SK-N-SH (cell line): Measurements from ENCODE around the gene DCAF8L2. TPM values are rescaled to one million over a fixed set of nuclear protein-coding genes. Genes with fewer than 3 reads are reported as not detected.

Experiments
- CTCF ChIA-PET: fragments of 300-600, 350-600 bp; formaldehyde crosslinking; extraction: SDS; loops from one replicate; lab custom pipeline; 2021; lab: Yijun Ruan, JAX
- POLR2A ChIA-PET: fragments of 350-600 bp; sonication (Branson Sonifier 250); formaldehyde crosslinking; extraction: SDS; loops from one replicate; lab custom pipeline; 2020; ENCODE audit warnings: antibody characterized with exemption, inconsistent platforms; lab: Yijun Ruan, JAX
- DNase-seq: peaks from one replicate; pipeline ENCODE4 v3.0.0; 2012
- H2AFZ ChIP-seq: fragments of 200-600 bp; sonication (generic); 2 replicates; pipeline ENCODE4 v1.8.1; 2016; ENCODE audit warnings: antibody characterized with exemption, mild to moderate bottlenecking, low read depth
- H3F3A ChIP-seq: fragments of 200-600 bp; sonication (generic); replicated peaks from 2 replicates; pipeline ENCODE3; 2016; ENCODE audit warnings: antibody characterized with exemption, mild to moderate bottlenecking; ENCODE audit not compliant: insufficient read depth
- H3K27ac ChIP-seq, 2 experiments: fragments of 200-500 bp in 1 of 2; fragments of 200-600 bp in 1 of 2; sonication (Bioruptor generic) in 1 of 2; sonication (generic), shearing (Covaris generic) in 1 of 2; 2 replicates each; pipeline versions ENCODE4 v1.5.1 to v1.6.1; 2014 to 2016; ENCODE audit warnings: low read depth in 2 of 2, inconsistent platforms in 1 of 2, low read length in 1 of 2, mild to moderate bottlenecking in 1 of 2, mixed read lengths in 1 of 2
- H3K27me3 ChIP-seq: fragments of 200-600 bp; sonication (generic), shearing (Covaris generic); 2 replicates; pipeline ENCODE4 v1.6.1; 2016; ENCODE audit warnings: mixed run types; ENCODE audit not compliant: insufficient read depth
- H3K36me3 ChIP-seq, 2 experiments: fragments of 200-500 bp in 1 of 2; fragments of 200-600 bp in 1 of 2; sonication (Bioruptor generic) in 1 of 2; sonication (generic) in 1 of 2; replicated peaks in 1 of 2; 2 replicates each; pipeline versions ENCODE3 to v1.5.1; 2014 to 2016; ENCODE audit warnings: low read length in 1 of 2, mild to moderate bottlenecking in 1 of 2; ENCODE audit not compliant: insufficient read depth in 2 of 2, control insufficient read depth in 1 of 2
- H3K4me1 ChIP-seq, 2 experiments: fragments of 200-500 bp in 1 of 2; fragments of 200-600 bp in 1 of 2; sonication (Bioruptor generic) in 1 of 2; sonication (generic), shearing (Covaris generic) in 1 of 2; 2 replicates each; pipeline versions ENCODE4 v1.5.1 to v1.6.1; 2014 to 2016; ENCODE audit warnings: low read depth in 1 of 2, low read length in 1 of 2, mixed run types in 1 of 2; ENCODE audit not compliant: insufficient read depth in 2 of 2, control insufficient read depth in 1 of 2
- H3K4me2 ChIP-seq: fragments of 200-600 bp; sonication (generic), shearing (Covaris generic); 2 replicates; pipeline ENCODE4 v1.6.1; 2017; ENCODE audit warnings: mixed run types
- H3K4me3 ChIP-seq, 2 experiments: fragments of 200-500 bp in 1 of 2; fragments of 200-600 bp in 1 of 2; sonication (Bioruptor generic) in 1 of 2; sonication (generic), shearing (Covaris generic) in 1 of 2; 2 replicates each; pipeline versions ENCODE4 v1.5.1 to v1.8.1; 2014 to 2016; ENCODE audit warnings: low read depth in 2 of 2, inconsistent platforms in 1 of 2, low read length in 1 of 2, mild to moderate bottlenecking in 1 of 2, mixed read lengths in 1 of 2, moderate library complexity in 1 of 2
- H3K79me2 ChIP-seq: fragments of 200-600 bp; sonication (generic); 2 replicates; pipeline ENCODE4 v1.8.1; 2017; ENCODE audit warnings: mild to moderate bottlenecking; ENCODE audit not compliant: insufficient read depth
- H3K9ac ChIP-seq: fragments of 200-600 bp; sonication (generic); 2 replicates; pipeline ENCODE4 v1.6.1; 2017; ENCODE audit warnings: mixed run types
- H3K9me2 ChIP-seq: fragments of 200-600 bp; sonication (generic); 2 replicates; pipeline ENCODE4 v1.6.1; 2017; ENCODE audit warnings: mixed run types
- H3K9me3 ChIP-seq: fragments of 200-600 bp; sonication (generic); 2 replicates; pipeline ENCODE4 v1.6.1; 2017; ENCODE audit warnings: mixed run types, mild to moderate bottlenecking, moderate library complexity
- H4K20me1 ChIP-seq: fragments of 200-600 bp; sonication (generic); 2 replicates; pipeline ENCODE4 v1.6.1; 2017; ENCODE audit warnings: mild to moderate bottlenecking, mixed run types; ENCODE audit not compliant: insufficient read depth
- EP300 ChIP-seq, 2 experiments: IDR thresholded peaks; 2 replicates each; pipeline versions ENCODE4 v1.4.0 to v1.6.1; 2012; ENCODE audit warnings: borderline replicate concordance in 1 of 2, low read depth in 1 of 2, low read length in 1 of 2
- FOXM1 ChIP-seq: IDR thresholded peaks from 2 replicates; pipeline ENCODE4 v1.4.0; 2012; ENCODE audit warnings: low read depth, mild to moderate bottlenecking
- GATA2 ChIP-seq: sonication (generic); formaldehyde crosslinking; IDR thresholded peaks from 2 replicates; pipeline ENCODE4 v1.5.0; 2020; ENCODE audit warnings: mild to moderate bottlenecking, missing genetic modification reagents
- MAX ChIP-seq: IDR thresholded peaks from 2 replicates; pipeline ENCODE4 v1.4.0; 2012; ENCODE audit warnings: low read depth
- MEF2A ChIP-seq: IDR thresholded peaks from 2 replicates; pipeline ENCODE4 v1.4.0; 2012; ENCODE audit warnings: low read depth, borderline replicate concordance
- MXI1 ChIP-seq: IDR thresholded peaks from 2 replicates; pipeline ENCODE4 v1.6.1; 2012; ENCODE audit warnings: mild to moderate bottlenecking, low read depth, low read length, improper control_type of control experiment
- NRF1 ChIP-seq: IDR thresholded peaks from 2 replicates; pipeline ENCODE4 v1.6.1; 2012; ENCODE audit warnings: low read depth, mild to moderate bottlenecking, low read length
- POLR2AphosphoS5 ChIP-seq: IDR thresholded peaks from 2 replicates; pipeline ENCODE4 v1.6.1; 2012; ENCODE audit warnings: low read depth, low read length
- RAD21 ChIP-seq: IDR thresholded peaks from 2 replicates; pipeline ENCODE4 v1.6.1; 2012; ENCODE audit warnings: mild to moderate bottlenecking, low read length
- RXRA ChIP-seq: IDR thresholded peaks from 2 replicates; pipeline ENCODE4 v1.4.0; 2012; ENCODE audit warnings: low read depth, mild to moderate bottlenecking, borderline replicate concordance
- SIN3A ChIP-seq: IDR thresholded peaks from 2 replicates; pipeline ENCODE4 v1.6.1; 2012; ENCODE audit warnings: low read depth, mild to moderate bottlenecking, low read length, moderate library complexity, borderline replicate concordance
- TCF12 ChIP-seq: IDR thresholded peaks from 2 replicates; pipeline ENCODE4 v1.4.0; 2012
- USF2 ChIP-seq: fragments of 150-350 bp; IDR thresholded peaks from 2 replicates; pipeline ENCODE4 v1.6.1; 2017; ENCODE audit warnings: antibody characterized with exemption, low read length, low read depth, borderline replicate concordance
- YY1 ChIP-seq: IDR thresholded peaks from 2 replicates; pipeline ENCODE4 v1.4.0; 2012; ENCODE audit warnings: low read depth, mild to moderate bottlenecking
- WGBS: methylation state at CpG from one replicate; pipeline ENCODE4 v1.1.6; 2017; ENCODE audit warnings: low lambda C conversion rate; 5-methylcytosine and 5-hydroxymethylcytosine counted together
- polyA plus RNA-seq, 3 experiments: library from polyadenylated mRNA; depleted of rRNA; stranded (reverse); fragments of >200 nt; gene quantifications; 2 replicates each; pipeline ENCODE4 v1.2.3, GENCODE V29; 2012

DCAF8L2 gene
- polyA plus RNA-seq, 1 of the 3 experiments (the other 2 are of a cell fraction), result 0.33 TPM

GRCh38 chrX:27583976-27584375 is 6.2 kb upstream of the DCAF8L2 start:
- H3K4me3 ChIP-seq, result no peak overlapping the region
- H3F3A ChIP-seq, result no peaks in the 10 kb centered on the region
- H3K36me3 ChIP-seq, result no peaks in the 10 kb centered on the region
- no peak overlapping the region for H2AFZ ChIP-seq
- ChIA-PET POLR2A (no interaction called here), CTCF (no interaction called here)
- no peaks in the 10 kb centered on the region for H3K9me3 ChIP-seq
- no peaks in the 10 kb centered on the region for H4K20me1 ChIP-seq
- H3K9ac ChIP-seq, result no peak overlapping the region
- no peaks in the 10 kb centered on the region for H3K4me1 ChIP-seq
- H3K27me3 ChIP-seq, result no peaks in the 10 kb centered on the region
- 24% methylated on average over 1 of the region's 1 CpG for WGBS
- H3K79me2 ChIP-seq, result no peaks in the 10 kb centered on the region
- H3K9me2 ChIP-seq, result no peaks in the 10 kb centered on the region
- TF ChIP-seq SIN3A (no peak), GATA2 (CRISPR knock-in tag) (no peak), MXI1 (no peak), MEF2A (no peak), RAD21 (no peak), NRF1 (no peak), POLR2AphosphoS5 (no peak), EP300 (IDR thresholded peaks at IDR 0.05; ENCODE audit: borderline replicate concordance in 1 of 2, low read depth in 1 of 2, low read length in 1 of 2) (no peak), FOXM1 (no peak)
- no peak overlapping the region for H3K4me2 ChIP-seq
- no peak for DNase-seq
- no peak overlapping the region for H3K27ac ChIP-seq

GRCh38 chrX:27591938-27592337 is 1.8 kb downstream of the DCAF8L2 start:
- Histone ChIP-seq H3K4me3 (no peak overlapping the region), H3K4me1 (no peaks in the 10 kb centered on the region), H2AFZ (no peak overlapping the region), H3K9me2 (no peaks in the 10 kb centered on the region), H3K27me3 (no peaks in the 10 kb centered on the region), H3K9me3 (no peaks in the 10 kb centered on the region), H3F3A (no peaks in the 10 kb centered on the region), H3K9ac (no peak overlapping the region), H3K79me2 (no peaks in the 10 kb centered on the region), H3K4me2 (no peak overlapping the region), H3K27ac (no peak overlapping the region), H3K36me3 (no peaks in the 10 kb centered on the region), H4K20me1 (0 out of 2 replicates have a peak, but pooled peaks cover 3% of the 10 kb centered on the region)
- no peak for DNase-seq
- TF ChIP-seq YY1, result no peak
- POLR2A ChIA-PET, result no interaction called here
- WGBS, result 7% methylated on average over 12 of the region's 15 CpGs
- CTCF ChIA-PET, result no interaction called here

- no peaks in the 10 kb centered on the region for H3K9me2 ChIP-seq
- ChIA-PET POLR2A (no interaction called here), CTCF (no interaction called here)
- no peaks in the 10 kb centered on the region for H3K36me3 ChIP-seq
- no peak overlapping the region for H3K27ac ChIP-seq
- TF ChIP-seq TCF12, result no peak
- TF ChIP-seq NRF1, result no peak
- no peak for TF ChIP-seq EP300 (IDR thresholded peaks at IDR 0.05; ENCODE audit: borderline replicate concordance in 1 of 2, low read depth in 1 of 2, low read length in 1 of 2)
- no peak for TF ChIP-seq RXRA
- TF ChIP-seq USF2, result no peak
- no peak for TF ChIP-seq MAX
- TF ChIP-seq, all 33 proteins: peak for 0
- 0% methylated on average over 2 of the region's 2 CpGs for WGBS
- Histone ChIP-seq H3K9ac (no peak overlapping the region), H3K9me3 (no peaks in the 10 kb centered on the region), H3K79me2 (no peaks in the 10 kb centered on the region), H3K4me1 (no peaks in the 10 kb centered on the region), H3K4me2 (no peak overlapping the region), H4K20me1 (0 out of 2 replicates have a peak, but pooled peaks cover 3% of the 10 kb centered on the region), H2AFZ (no peak overlapping the region), H3K4me3 (no peak overlapping the region), H3F3A (no peaks in the 10 kb centered on the region), H3K27me3 (no peaks in the 10 kb centered on the region; the same call in 1 of the 2 replicates)
- no peak for DNase-seq
These were observed 7.4 kb downstream of the DCAF8L2 start for GRCh38 chrX:27597508-27597907.
